Activated T-helper 2 cell treated with anti-CD3 and anti-CD28 coated beads, Interferon-gamma antibody, Interleukin-2, Interleukin-4, amounts not matched to agents 10 μg/mL and 5 μg/mL and 100 μg/mL, durations not matched to agents 14 hours and 24 hours and 36 hours (primary cell): ENCODE measurements around the gene POP5. TPM values are rescaled to one million over a fixed set of nuclear protein-coding genes. Genes with fewer than 3 reads are reported as not detected.

Source experiments
- DNase-seq: peaks from one replicate; pipeline ENCODE4 v3.0.0; 2021; ENCODE audit warnings: low spot score
- H3K27ac Mint-ChIP-seq: one replicate; pipeline ENCODE4 v1.8.0; 2021; ENCODE audit warnings: mixed read lengths
- H3K27me3 Mint-ChIP-seq: one replicate; pipeline ENCODE4 v1.8.0; 2021; ENCODE audit warnings: low read depth, mixed read lengths
- H3K36me3 Mint-ChIP-seq: one replicate; pipeline ENCODE4 v1.8.0; 2021; ENCODE audit warnings: low read depth, mixed read lengths
- H3K4me1 Mint-ChIP-seq: one replicate; pipeline ENCODE4 v1.8.0; 2021; ENCODE audit warnings: low read depth, mixed read lengths
- H3K4me3 Mint-ChIP-seq: one replicate; pipeline ENCODE4 v1.8.0; 2021; ENCODE audit warnings: low read depth, mild to moderate bottlenecking, moderate library complexity, mixed read lengths
- H3K9me3 Mint-ChIP-seq: one replicate; pipeline ENCODE4 v1.8.0; 2021; ENCODE audit warnings: mixed read lengths
- intact Hi-C: fragments of 100-400 bp; cut with micrococcal nuclease; formaldehyde crosslinking; loops from one replicate; pipeline ENCODE4 v1.15.1; 2023
- total RNA-seq: library from RNA; stranded (reverse); gene quantifications from 2 replicates; pipeline ENCODE4 v1.2.3, GENCODE V29; 2022

POP5 gene
- total RNA-seq, 1 donor from 2014 or later, result 64.3 TPM

DNA sequence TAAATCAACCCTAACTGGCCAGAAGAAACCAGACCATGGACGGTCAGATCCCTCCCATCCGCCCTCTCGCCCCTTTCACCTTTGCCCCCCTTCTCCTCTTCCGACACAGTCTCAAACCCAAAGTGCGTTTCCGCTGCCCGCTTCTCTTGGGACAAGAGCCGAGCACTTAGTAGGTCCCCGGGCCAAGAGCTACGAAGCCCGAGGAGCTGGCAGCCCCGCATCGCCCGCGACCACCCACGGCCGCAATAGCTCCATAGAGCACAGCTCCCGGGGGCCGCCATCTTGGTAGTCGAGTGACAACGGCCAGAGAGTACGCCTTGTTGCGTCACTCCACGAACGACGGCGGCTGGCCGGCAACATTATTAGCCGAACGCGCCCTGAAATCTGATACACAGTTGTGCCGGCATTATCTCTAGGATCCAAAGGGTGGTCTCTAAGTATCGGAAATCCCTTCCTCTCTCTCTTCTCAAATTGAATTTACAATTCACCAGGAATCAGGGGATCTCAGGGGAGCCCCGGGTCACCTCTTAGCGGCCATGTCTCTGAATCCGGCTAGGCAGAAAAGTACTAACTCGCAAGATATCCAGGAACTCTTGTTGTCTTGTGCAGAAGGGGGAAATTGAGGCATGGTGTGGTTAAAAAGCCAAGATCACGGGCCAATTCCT, 52.2 kb downstream of the POP5 start, which contains the start of gene COQ5:
TSS of gene COQ5 (minus strand) at position 298 of the 665 bp plus-strand sequence. CDS start at position 281, 17 bp downstream.
- Mint-ChIP-seq H3K4me1 (peaks cover 15% of the 10 kb centered on the region), H3K27ac (peak within 1 kb of the TSS; percentile 99), H3K4me3 (peak within 1 kb of the TSS; percentile 99), H3K9me3 (no peaks in the 10 kb centered on the region), H3K27me3 (no peaks in the 10 kb centered on the region), H3K36me3 (peaks cover 7% of the 10 kb centered on the region)
- DNase-seq, result peak; percentile 76
- intact Hi-C loops, result loop anchor here (1.0 to 2.0 kb wide), 3 partner anchors 52 to 83 kb away; partner anchors contain the start of genes GATC, POP5, SRSF9 and TRIAP1

Other genes starting within 250 kb of the POP5 start
- gene MSI1, start 212.2 kb downstream of the POP5 start, total RNA-seq, result 1.4 and 3.5 TPM in 2 replicates
- 328 and 333 TPM in 2 replicates for gene COX6A1, start 143.3 kb downstream of the POP5 start, total RNA-seq
- gene TRIAP1, start 135.0 kb downstream of the POP5 start, total RNA-seq, result 36.8 TPM in 2 replicates
- 30.4 and 38.0 TPM in 2 replicates for gene GATC, start 135.0 kb downstream of the POP5 start, total RNA-seq
- 248 and 251 TPM in 2 replicates for gene SRSF9, start 111.7 kb downstream of the POP5 start, total RNA-seq
- 323 and 329 TPM in 2 replicates for gene DYNLL1, start 85.3 kb downstream of the POP5 start, total RNA-seq
- gene COQ5, start 52.2 kb downstream of the POP5 start, total RNA-seq, result 29.3 and 29.9 TPM in 2 replicates
- gene RNF10, start 47.0 kb downstream of the POP5 start, total RNA-seq, result 177 and 200 TPM in 2 replicates
- 0.27 and 0.41 TPM in 2 replicates for gene CABP1, start 59.2 kb upstream of the POP5 start, total RNA-seq
- gene MLEC, start 105.7 kb upstream of the POP5 start, total RNA-seq, result 136 and 142 TPM in 2 replicates
- gene UNC119B, start 129.1 kb upstream of the POP5 start, total RNA-seq, result 25.1 and 27.0 TPM in 2 replicates
- gene ACADS, start 144.4 kb upstream of the POP5 start, total RNA-seq, result 16.4 and 16.6 TPM in 2 replicates